ENCODE results near the gene SHANK3.
"Not testable (repeated sequence)": the region's sequence is repeated elsewhere in the genome, so short reads cannot be mapped to it uniquely, and the experiment has no call there.

SHANK3 gene

GRCh38 chr22:50672471-50673230, at the start of gene SHANK3:
Gene SHANK3, plus strand, starts transcription at chr22:50672823.
- no peak for DNase-seq

DNA sequence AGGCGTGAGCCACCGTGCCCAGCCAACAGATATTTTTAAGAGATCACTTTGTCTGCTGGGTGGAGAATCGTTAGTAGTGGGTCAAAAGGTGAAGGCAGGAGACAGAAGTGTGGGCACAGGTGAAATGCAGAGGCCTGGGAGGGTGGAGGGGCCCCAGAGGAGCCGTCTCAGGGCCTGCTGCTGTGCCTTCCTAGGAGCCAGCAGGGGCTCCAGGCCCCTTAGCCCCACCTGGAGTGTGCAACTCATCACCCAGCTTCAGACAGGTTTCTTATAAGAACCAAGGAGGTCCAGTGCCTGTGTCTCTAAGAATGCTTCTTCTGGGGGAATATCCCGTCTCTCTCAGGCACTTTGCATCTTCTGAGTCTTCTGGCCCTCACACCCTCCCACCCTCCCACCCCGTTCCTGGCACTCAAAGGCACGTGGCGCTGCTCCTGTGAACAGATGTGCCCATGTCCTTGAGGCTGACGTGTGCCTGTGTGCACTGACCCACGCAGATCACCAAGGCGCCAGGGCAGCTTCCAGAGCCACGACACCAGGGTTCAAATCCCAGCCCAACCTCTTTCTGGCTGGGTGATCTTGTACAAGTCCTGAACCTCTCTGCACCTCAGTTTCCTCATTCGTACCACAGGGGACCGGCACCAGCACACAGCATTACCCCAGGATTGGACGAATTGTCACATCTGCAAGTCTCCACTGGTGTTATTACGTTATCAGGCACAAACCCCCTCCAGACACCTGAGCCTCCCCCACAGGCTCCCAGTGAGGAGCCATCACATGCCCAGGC, 48.1 kb upstream of the SHANK3 start:
- no peak for DNase-seq

DNA sequence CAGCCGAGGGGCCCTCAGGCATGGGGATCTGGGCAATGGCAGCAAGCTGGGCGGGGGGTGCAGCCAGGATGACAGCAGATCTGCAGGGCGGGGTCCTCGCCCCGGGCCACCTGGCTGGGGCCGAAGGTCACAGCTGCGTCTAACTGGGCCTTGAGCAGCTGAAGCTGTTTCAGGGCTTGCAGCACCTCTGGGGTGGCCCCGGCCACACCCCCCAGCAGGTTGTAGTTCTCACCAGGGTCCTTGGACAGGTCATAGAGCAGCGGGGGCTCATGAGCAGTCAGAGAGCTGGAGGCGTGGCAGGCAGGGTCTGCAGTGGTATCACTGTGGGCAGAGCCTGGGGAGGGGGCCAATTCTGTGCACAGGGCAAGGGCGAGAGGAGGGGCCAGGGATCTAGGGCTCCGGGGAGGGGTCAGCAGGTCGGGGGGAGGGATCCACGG, 47.5 kb upstream of the SHANK3 start:
- no peak for DNase-seq

DNA sequence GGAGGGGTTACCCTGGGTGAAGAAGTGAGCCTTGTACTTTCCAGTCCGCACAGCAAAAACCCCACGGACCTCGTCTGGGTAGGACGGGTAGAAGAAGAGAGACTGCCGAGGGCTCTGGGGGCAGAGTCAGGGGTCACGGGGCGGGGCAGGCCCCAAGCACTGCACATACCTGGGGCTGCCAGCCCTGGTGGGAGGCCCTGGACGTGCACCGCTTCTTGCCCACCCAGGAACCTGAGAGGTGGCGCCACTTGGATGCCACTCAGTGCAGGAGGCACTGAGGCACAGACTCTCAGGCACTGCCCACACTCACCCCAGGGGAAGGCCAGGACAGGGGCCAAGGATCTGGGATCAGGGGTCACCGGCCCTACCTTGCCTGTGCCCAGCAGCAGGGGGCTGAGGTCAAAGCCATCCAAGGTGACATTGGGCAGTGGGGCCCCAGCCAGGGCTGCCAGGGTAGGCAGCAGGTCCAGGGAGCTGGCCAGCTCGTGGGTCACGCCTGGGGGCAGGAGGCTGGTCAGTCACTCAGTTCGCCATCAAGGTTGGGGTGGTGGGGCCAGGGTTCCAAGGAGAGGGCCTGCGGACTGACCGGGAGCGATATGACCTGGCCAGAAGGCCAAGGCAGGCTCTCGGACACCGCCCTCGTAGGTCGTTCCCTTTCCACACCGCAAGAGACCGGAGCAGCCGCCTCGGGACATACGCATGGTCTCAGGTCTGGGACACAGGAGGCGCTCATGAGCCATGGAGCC, 46.9 kb upstream of the SHANK3 start:
- DNase-seq, result no peak

DNA sequence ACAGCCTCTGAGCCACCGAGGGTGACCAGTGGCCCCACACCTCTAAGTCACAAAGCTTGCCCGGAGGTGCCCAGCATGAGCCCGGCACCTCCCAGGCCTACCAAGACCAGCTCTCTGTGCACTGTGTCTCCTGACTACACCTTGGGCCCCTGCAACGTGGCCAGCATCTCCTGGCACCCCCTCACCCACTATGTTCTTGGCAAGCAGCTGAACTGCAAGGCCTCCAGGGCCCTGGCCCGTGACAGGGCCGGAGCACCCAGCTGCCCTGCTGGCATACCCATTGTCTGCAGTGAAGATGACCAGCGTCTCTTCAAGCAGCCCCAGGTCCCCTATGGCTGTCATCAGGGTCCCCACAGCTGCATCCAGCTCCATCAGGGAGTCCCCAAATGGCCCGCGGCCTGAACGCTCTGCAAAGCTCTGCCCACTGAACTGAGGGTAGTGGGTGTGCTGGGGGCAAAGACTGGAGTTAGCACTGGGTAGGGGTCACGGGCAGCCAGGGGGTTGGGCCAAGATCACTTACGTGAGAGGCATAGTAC, 46.2 kb upstream of the SHANK3 start:
- DNase-seq, result no peak

DNA sequence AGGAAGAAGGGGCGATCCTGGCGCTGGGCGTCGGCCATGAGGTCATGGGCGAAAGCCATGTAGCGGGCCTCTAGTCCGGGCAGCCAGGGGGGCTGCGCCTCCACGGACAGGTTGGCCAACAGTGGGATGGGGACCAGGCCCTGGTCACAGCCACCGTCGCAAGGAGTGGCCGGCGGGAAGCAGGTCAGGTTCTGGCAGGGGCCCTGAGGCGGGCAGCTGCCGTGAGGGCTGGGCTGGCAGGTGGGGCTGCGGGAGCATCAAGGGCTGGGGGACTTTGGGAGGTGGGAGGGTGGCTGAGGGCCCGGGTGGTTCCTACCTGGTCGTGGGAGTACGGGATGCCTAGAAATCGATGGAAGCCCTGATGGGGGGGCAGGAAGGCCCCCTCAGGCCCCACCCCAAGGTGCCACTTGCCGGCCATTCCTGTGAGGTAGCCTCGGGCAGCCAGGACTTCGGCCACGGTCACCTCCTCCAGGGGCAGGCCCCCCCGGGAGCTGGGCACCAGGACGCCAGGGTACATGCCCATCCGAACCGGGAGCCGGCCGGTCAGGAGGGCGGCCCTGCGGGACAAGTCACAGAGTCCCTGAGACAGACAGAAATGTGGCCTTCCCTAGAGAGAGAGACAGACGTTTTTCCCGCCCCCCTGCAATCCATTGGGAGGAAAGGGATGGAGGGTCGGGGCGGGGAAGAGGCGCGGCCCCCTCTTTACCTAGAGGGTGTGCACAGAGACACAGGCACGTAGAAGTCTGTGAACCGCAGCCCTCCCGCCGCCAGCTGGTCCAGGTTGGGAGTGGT, 45.6 kb upstream of the SHANK3 start:
- DNase-seq, result no peak

DNA sequence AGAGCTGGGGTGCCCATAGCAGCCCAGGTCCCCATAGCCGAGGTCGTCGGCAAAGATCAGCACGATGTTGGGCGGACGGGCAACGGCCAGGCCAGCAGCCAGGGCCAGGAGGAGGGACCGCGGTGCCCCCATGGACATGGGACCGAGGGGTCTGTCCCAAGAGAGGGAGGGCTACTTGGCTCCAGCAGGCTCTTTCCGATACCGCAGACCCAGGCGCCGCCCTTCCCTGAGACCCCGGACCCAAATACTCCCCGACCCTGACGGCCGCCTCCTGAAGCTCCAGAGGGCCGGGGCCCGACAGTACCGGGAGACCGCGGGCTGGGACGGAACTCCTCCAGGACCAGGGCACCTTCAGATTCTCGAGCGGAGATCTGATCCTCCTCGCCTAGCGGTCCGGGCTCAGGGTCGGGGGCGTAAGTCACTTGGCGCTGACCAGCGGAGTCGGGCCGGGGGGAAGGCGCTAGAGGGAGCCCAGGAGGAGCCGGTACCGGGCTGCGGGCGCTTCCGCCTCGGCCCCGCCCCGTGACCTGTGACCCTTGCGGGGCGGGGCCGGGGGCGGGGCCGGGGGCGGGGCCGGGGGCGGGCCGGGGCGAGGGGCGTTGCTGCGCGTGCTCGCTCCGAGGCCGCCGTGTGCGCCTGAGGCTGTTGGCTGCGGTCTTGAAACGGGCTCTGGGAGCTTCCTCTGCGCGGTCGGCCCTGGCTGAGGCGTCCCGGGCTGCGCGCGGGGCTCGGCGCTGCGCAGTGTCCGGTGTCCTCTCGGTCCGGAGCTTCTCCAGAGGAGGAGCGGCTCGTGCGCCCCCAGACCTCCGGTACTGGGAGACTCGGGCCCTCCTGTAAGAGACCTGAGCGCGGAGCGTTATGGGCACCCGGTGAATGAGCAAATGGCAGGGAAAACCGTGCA, 44.7 kb upstream of the SHANK3 start, which contains the start of gene ARSA:
ARSA (minus strand) TSS at position 511 of the 901 bp plus-strand sequence; CDS start at position 138, 373 bp downstream.
- DNase-seq, result peak; percentile 88

- DNase-seq, result no peak
Observed at GRCh38 chr22:50628543-50629134, 44.0 kb upstream of the SHANK3 start.

DNA sequence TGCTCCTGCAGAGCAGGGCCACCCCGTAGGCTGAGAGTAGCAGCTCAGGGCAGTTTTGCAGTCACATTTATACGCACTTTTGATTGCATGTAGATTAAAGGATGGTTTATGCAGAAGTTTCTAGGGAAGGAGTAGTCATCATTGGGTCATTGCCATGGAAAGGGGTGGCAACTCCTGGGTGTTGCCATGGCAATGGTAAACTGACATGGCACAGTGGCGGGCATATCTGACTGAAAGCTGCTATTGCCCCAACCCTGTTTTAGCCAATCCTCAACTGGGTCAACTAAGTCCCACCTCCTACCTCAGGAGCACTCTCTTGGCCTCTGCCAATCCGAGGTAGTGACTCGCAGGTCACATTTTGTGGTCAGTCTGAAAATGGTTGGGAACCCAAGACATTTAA, 42.2 kb upstream of the SHANK3 start:
- DNase-seq, result no peak

DNA sequence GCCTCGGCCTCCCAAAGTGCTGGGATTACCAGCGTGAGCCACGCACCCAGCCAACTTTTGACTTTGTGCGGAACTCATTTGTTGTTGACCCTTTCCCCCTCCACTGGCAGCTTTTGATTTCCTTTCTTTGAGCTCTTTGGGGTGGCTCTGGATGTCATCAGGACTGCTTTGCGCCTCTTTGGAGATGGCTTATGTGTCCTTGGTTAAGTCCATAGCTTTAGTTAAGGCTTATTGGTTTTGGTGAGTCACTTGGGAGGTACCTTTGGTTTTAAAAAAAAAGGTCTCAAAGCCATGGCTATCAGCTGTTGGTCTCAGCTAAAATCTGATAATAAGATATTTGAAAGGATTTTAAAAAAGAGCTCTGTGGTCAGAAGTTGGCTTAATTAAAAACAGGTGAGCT, 39.5 kb upstream of the SHANK3 start:
- no peak for DNase-seq

GRCh38 chr22:50633771-50634170, 38.9 kb upstream of the SHANK3 start:
- DNase-seq, result no peak

DNA sequence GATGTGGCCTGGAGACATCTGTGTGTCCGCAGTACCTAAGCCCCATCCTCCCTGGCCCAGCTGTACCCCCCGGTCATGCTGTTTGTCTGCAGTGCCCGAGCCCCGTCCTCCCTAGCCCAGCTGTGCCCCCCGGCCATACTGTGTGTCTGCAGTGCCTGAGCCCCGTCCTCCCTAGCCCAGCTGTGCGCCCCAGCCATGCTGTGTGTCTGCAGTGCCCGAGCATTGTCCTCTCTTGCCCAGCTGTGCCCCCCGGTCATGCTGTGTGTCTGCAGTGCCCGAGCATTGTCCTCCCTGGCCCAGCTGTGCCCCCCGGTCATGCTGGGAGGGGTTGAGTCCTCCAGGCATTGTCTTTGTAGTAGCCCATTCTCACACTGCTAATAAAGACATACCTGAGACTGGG, 37.0 kb upstream of the SHANK3 start:
- no peak for DNase-seq

DNA sequence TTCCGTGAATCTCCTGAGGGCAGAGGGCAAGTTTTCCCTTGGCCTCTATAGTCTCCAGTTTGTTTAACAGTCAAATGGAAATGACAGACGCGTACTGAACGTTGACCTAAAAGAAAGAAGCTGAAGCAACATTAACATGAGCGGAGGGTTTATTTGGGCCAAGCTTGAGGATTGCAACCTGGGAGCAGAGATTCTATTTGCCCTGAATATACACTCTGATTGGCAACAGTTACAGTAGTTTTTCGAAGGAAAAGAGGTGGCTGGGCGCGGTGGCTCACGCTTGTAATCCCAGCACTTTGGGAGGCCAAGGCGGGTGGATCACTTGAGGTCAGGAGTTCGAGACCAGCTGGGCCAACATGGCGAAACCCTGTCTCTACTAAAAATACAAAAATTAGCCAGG, 32.3 kb upstream of the SHANK3 start:
- DNase-seq, result not testable (repeated sequence)

- no peak for DNase-seq
Observed at GRCh38 chr22:50640857-50641647, 31.6 kb upstream of the SHANK3 start.

GRCh38 chr22:50641696-50642607, 30.7 kb upstream of the SHANK3 start:
- DNase-seq, result no peak

DNA sequence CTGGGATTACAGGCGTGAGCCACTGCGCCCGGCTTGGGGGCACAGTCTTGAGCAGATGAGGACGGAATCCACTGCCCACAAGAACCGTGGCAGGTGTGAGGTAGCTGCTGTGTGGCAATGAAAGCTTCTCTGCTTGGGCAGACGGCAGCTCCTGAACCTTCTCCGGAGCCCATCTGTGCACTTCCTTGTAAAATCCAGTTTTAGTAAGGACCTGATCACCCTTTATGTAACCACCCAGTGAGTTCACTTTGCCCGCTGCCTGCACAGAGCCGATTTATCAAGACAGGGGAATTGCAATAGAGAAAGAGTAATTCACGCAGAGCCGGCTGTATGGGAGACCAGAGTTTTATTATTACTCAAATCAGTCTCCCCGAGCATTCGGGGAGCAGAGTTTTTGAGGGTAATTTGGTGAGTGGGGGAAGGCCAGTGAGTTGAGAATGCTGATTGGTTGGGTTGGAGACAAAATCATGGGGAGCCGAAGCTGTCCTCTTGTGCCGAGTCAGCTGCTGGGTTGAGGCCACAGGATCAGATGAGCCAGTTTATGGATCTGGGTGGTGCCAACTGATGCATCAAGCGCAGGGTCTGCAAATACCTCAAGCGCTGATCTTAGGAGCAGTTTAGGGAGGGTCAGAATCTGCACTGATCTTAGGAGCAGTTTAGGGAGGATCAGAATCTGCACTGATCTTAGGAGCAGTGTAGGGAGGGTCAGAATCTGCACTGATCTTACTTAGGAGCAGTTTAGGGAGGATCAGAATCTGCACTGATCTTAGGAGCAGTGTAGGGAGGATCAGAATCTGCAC, 29.4 kb upstream of the SHANK3 start:
- DNase-seq, result not testable (repeated sequence)

DNA sequence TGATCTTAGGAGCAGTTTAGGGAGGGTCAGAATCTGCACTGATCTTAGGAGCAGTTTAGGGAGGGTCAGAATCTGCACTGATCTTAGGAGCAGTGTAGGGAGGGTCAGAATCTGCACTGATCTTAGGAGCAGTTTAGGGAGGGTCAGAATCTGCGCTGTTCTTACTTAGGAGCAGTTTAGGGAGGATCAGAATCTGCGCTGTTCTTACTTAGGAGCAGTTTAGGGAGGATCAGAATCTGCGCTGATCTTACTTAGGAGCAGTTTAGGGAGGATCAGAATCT, 28.9 kb upstream of the SHANK3 start:
- not testable (repeated sequence) for DNase-seq

- DNase-seq, result no peak
Observed at GRCh38 chr22:50653256-50653655, 19.4 kb upstream of the SHANK3 start.

All from EL (cell line).